Esophagus (tissue), 2 donors: ENCODE measurements around the gene HOXB13. TPM values are rescaled to one million over a fixed set of nuclear protein-coding genes. Genes with fewer than 3 reads are reported as not detected.

ENCODE experiments used
- H3K27ac ChIP-seq, 2 donors: one replicate each; pipeline ENCODE4 v1.5.1; 2013; ENCODE audit warnings: low read depth in 2 of 2, mild to moderate bottlenecking in 2 of 2, inconsistent platforms in 1 of 2, low read length in 1 of 2, moderate library complexity in 1 of 2
- H3K27me3 ChIP-seq, 2 donors: one replicate each; pipeline ENCODE4 v1.6.1; 2013; ENCODE audit warnings: low read length in 2 of 2, control low read depth in 1 of 2, mild to moderate bottlenecking in 1 of 2; ENCODE audit not compliant: insufficient read depth in 2 of 2, control insufficient read depth in 1 of 2
- H3K36me3 ChIP-seq, 2 donors: one replicate each; pipeline ENCODE4 v1.6.1; 2013; ENCODE audit warnings: low read length in 1 of 2; ENCODE audit not compliant: control insufficient read depth in 2 of 2, insufficient read depth in 2 of 2
- H3K4me1 ChIP-seq, 2 donors: one replicate each; pipeline ENCODE4 v1.6.1; 2013; ENCODE audit warnings: low read length in 1 of 2; ENCODE audit not compliant: control insufficient read depth in 2 of 2, insufficient read depth in 2 of 2
- H3K4me3 ChIP-seq, 2 donors: one replicate each; pipeline ENCODE4 v1.5.1; 2013; ENCODE audit warnings: low read length in 2 of 2, mild to moderate bottlenecking in 2 of 2, low read depth in 1 of 2, moderate library complexity in 1 of 2
- H3K9me3 ChIP-seq, 2 donors: one replicate each; pipeline ENCODE4 v1.6.1; 2013; ENCODE audit warnings: mild to moderate bottlenecking in 2 of 2, low read depth in 1 of 2, low read length in 1 of 2, moderate library complexity in 1 of 2; ENCODE audit not compliant: control insufficient read depth in 2 of 2, insufficient read depth in 1 of 2
- WGBS, 2 donors: extraction: QIAGEN DNeasy Blood & Tissue Kit; methylation state at CpG; one replicate each; pipeline ENCODE4 v1.1.7; 2013; 5-methylcytosine and 5-hydroxymethylcytosine counted together
- polyA plus RNA-seq, 2 donors: library from polyadenylated mRNA; stranded (reverse); fragments of 200-250 nt; gene quantifications; one replicate each; pipeline ENCODE4 v1.2.3, GENCODE V29; 2013
- donor health status: healthy with polysubstance abuse.
- donor health status: Bipolar disorder and iron deficiency.

Gene HOXB13
- polyA plus RNA-seq, 2 donors, result 0.01 to 0.04 TPM

GRCh38 chr17:48757524-48757961 lies 29.0 kb upstream of the HOXB13 start:
- Histone ChIP-seq H3K36me3 (no peaks in the 10 kb centered on the region), H3K9me3 (peaks cover 0 to 3% of the 10 kb centered on the region in 2 donors), H3K27ac (no peak overlapping the region), H3K4me3 (no peak overlapping the region), H3K4me1 (peaks cover 0 to 7% of the 10 kb centered on the region in 2 donors), H3K27me3 (peaks cover 5 to 33% of the 10 kb centered on the region in 2 donors)
- WGBS, 2 donors, result 52 to 65% methylated on average over 2 of the region's 2 CpGs

- 17 to 23% methylated on average over 3 of the region's 3 CpGs for WGBS, 2 donors
- Histone ChIP-seq H3K4me3 (no peak overlapping the region), H3K4me1 (peaks cover 0 to 7% of the 10 kb centered on the region in 2 donors), H3K27me3 (peaks cover 5 to 40% of the 10 kb centered on the region in 2 donors), H3K27ac (no peak overlapping the region), H3K36me3 (no peaks in the 10 kb centered on the region), H3K9me3 (peaks cover 0 to 3% of the 10 kb centered on the region in 2 donors)
Measured at GRCh38 chr17:48756830-48757251, 28.3 kb upstream of the HOXB13 start.

GRCh38 chr17:48755356-48755755 lies 26.8 kb upstream of the HOXB13 start:
- H3K9me3 ChIP-seq, result peaks cover 0 to 3% of the 10 kb centered on the region in 2 donors
- no peak overlapping the region for H3K4me3 ChIP-seq
- H3K36me3 ChIP-seq, result no peaks in the 10 kb centered on the region
- no peak overlapping the region for H3K27ac ChIP-seq
- 21 to 25% methylated on average over 8 of the region's 8 CpGs for WGBS, 2 donors
- H3K27me3 ChIP-seq, result peaks cover 5 to 51% of the 10 kb centered on the region in 2 donors
- peaks cover 0 to 7% of the 10 kb centered on the region in 2 donors for H3K4me1 ChIP-seq

DNA sequence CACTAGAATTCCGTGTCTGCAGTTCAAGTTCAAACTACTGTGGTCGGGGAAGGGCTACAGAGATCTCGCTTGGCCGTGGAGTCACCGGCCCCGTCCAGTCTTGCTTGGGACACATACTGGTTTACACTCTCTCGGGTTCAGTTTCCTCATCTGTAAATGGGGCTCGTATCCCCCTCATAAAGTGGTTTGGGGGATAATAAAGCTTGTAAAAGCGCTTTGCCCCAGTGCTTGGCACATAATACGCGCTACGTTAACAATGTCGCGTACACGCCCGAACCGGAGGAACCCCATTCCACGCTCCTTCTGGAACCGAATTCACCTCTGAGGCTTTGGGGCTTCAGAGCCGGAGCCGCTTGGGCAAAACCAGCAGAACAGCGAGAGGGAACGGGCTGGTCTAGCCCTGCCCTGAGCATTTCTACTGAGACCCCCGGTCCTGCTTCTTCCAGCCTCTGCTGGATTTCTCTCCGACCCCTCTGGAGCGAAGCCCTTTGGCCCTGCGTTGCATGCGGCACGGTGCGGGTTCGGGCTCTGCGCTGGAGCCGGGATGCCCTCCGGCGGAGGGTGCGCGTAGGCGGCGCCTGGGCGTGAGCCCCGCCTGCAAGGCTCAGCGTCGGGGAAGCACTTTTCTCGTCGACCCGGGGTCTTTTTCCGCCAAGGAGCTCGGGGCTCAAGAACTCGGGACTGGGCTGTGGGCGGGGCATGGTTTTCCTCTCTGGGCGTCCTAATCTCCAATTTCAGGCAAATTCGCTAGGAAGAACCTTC lies 26.1 kb upstream of the HOXB13 start:
- Histone ChIP-seq H3K27me3 (peaks cover 6 to 58% of the 10 kb centered on the region in 2 donors), H3K4me3 (no peak overlapping the region), H3K4me1 (peaks cover 0 to 7% of the 10 kb centered on the region in 2 donors), H3K9me3 (peaks cover 0 to 6% of the 10 kb centered on the region in 2 donors), H3K36me3 (no peaks in the 10 kb centered on the region), H3K27ac (no peak overlapping the region)
- 9 to 10% methylated on average over 52 of the region's 52 CpGs for WGBS, 2 donors

DNA sequence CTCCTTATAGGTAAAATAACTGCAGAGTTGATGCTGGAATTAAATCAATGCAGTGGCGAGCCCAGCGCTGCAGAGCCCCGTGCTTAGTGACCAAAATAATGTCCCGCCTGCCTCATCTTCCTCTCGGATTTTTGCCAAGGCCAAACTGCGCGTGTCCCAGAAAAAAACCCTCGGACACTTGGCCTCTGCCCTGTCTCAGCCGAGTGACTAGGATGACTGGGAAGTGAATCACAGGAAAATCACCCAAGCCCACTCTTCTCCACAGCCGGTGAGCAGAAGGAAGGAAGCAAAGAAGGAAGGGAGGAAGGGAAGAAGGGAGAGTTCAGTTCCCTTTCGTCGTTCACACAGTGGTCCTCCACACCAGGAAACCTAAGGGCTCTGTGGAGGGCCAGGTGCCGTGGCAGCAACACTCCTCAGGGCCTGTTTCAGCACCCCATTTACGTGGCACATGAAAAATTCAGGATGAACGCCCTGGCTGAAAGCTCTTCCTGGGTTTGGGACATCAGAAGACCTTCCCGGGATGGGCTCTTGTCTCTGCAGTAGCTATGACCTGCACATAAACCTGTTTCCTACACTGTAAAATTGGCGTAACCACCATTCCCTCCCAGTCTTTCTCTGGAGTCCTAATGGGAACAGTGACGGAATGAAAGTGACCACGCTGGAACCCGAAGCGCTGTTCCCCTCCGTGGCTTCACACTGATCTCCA lies 25.4 kb upstream of the HOXB13 start:
- H3K36me3 ChIP-seq, result no peaks in the 10 kb centered on the region
- WGBS, 2 donors, result 16 to 20% methylated on average over 22 of the region's 22 CpGs
- H3K27me3 ChIP-seq, result peaks cover 10 to 62% of the 10 kb centered on the region in 2 donors
- H3K4me1 ChIP-seq, result peaks cover 0 to 7% of the 10 kb centered on the region in 2 donors
- H3K27ac ChIP-seq, result no peak overlapping the region
- no peak overlapping the region for H3K4me3 ChIP-seq
- H3K9me3 ChIP-seq, result peaks cover 0 to 8% of the 10 kb centered on the region in 2 donors

GRCh38 chr17:48752399-48753288 lies 24.1 kb upstream of the HOXB13 start:
- no peaks in the 10 kb centered on the region for H3K36me3 ChIP-seq
- peaks cover 10 to 65% of the 10 kb centered on the region in 2 donors for H3K27me3 ChIP-seq
- H3K9me3 ChIP-seq, result peaks cover 0 to 8% of the 10 kb centered on the region in 2 donors
- H3K4me1 ChIP-seq, result peaks cover 0 to 7% of the 10 kb centered on the region in 2 donors
- H3K4me3 ChIP-seq, result no peak overlapping the region
- WGBS, 2 donors, result 5 to 7% methylated on average over 42 to 43 of the region's 43 CpGs
- H3K27ac ChIP-seq, result no peak overlapping the region

DNA sequence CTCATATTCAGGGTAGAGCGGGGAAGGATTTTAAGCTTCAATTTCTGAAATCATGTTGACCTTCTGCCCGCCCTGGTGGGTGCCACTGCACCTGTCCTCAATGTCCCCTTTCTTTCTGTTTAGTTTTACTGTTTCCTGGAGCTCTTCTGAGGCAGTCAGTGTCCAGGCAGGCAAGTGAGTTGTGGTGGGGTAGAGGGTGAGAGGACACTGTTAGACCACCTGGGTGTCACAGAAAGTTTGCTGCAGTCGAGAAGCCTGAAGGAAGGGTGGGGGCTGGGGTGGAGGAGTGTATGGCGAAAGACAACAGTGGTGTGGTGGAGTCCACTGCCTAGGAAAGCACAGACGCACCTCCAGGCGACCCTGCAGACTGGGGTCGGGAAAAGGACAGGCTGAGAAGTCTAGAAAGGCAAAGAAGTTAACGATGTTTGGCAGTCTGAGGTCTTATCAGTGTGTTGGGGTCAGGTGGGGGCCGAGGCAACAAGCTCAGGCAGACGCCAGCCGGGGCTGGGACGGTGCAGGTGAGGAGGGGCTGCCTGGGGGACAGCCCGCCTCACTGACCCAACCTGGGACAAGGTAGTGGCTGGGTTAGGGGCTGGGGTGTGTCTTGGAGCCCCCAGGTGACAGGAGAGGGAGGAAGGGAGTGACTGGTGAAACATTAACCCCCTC lies 23.3 kb upstream of the HOXB13 start:
- Histone ChIP-seq H3K27ac (no peak overlapping the region), H3K4me1 (peaks cover 0 to 7% of the 10 kb centered on the region in 2 donors), H3K27me3 (peaks cover 9 to 67% of the 10 kb centered on the region in 2 donors), H3K4me3 (no peak overlapping the region), H3K36me3 (no peaks in the 10 kb centered on the region), H3K9me3 (peaks cover 0 to 8% of the 10 kb centered on the region in 2 donors)
- 10% methylated on average over 13 of the region's 13 CpGs for WGBS, 2 donors

- Histone ChIP-seq H3K36me3 (no peaks in the 10 kb centered on the region), H3K27ac (no peak overlapping the region), H3K4me1 (peaks cover 0 to 7% of the 10 kb centered on the region in 2 donors), H3K27me3 (peaks cover 4 to 72% of the 10 kb centered on the region in 2 donors), H3K4me3 (no peak overlapping the region), H3K9me3 (peaks cover 0 to 8% of the 10 kb centered on the region in 2 donors)
- whole genome bisulfite sequencing, 2 donors, result 2 to 5% methylated on average over 3 of the region's 3 CpGs
Measured at GRCh38 chr17:48751172-48751571, 22.6 kb upstream of the HOXB13 start.
